Trophoblast cell (in vitro differentiated cells and primary cell): ENCODE data around the gene SH3GLB2.
"Not testable (repeated sequence)": the region's sequence is repeated elsewhere in the genome, so short reads cannot be mapped to it uniquely, and the experiment has no call there.

Experiments
- DNase-seq, 2 donors: peaks; one replicate each; pipeline ENCODE4 v3.0.0-alpha.2; 2016
- H2AFZ ChIP-seq: 2 replicates; pipeline ENCODE4 v1.6.1; 2013; ENCODE audit warnings: low read length, moderate library complexity, mild to moderate bottlenecking; ENCODE audit not compliant: insufficient read depth, poor library complexity
- H2AK5ac ChIP-seq: 2 replicates; pipeline ENCODE4 v1.6.1; 2013; ENCODE audit warnings: mild to moderate bottlenecking, low read length
- H2BK120ac ChIP-seq: 2 replicates; pipeline ENCODE4 v1.6.1; 2013; ENCODE audit warnings: low read length, mild to moderate bottlenecking, moderate library complexity; ENCODE audit not compliant: insufficient read depth, poor library complexity
- H2BK12ac ChIP-seq: 2 replicates; pipeline ENCODE4 v1.6.1; 2013; ENCODE audit warnings: mild to moderate bottlenecking, low read length, moderate library complexity
- H2BK5ac ChIP-seq: 2 replicates; pipeline ENCODE4 v1.6.1; 2013; ENCODE audit warnings: low read length, low read depth, moderate library complexity, mild to moderate bottlenecking; ENCODE audit not compliant: poor library complexity
- H3K14ac ChIP-seq: 2 replicates; pipeline ENCODE4 v1.6.1; 2013; ENCODE audit warnings: mild to moderate bottlenecking, low read length
- H3K18ac ChIP-seq: 2 replicates; pipeline ENCODE4 v1.6.1; 2013; ENCODE audit warnings: mild to moderate bottlenecking, low read length
- H3K23ac ChIP-seq: 2 replicates; pipeline ENCODE4 v1.6.1; 2013; ENCODE audit warnings: low read length
- H3K27ac ChIP-seq: 2 replicates; pipeline ENCODE4 v1.5.1; 2013; ENCODE audit warnings: low read depth, mild to moderate bottlenecking, inconsistent platforms, low read length, moderate library complexity
- H3K27me3 ChIP-seq: 2 replicates; pipeline ENCODE4 v1.6.1; 2013; ENCODE audit warnings: inconsistent platforms, mild to moderate bottlenecking, low read length, moderate library complexity; ENCODE audit not compliant: insufficient read depth
- H3K36me3 ChIP-seq, 2 experiments: 1 replicate in 1 of 2; 2 replicates in 1 of 2; pipeline ENCODE4 v1.6.1; 2013; ENCODE audit warnings: low read length in 2 of 2, mild to moderate bottlenecking in 2 of 2, moderate library complexity in 1 of 2; ENCODE audit not compliant: insufficient read depth in 2 of 2, control insufficient read depth in 1 of 2
- H3K4ac ChIP-seq: 2 replicates; pipeline ENCODE4 v1.6.1; 2013; ENCODE audit warnings: low read depth, mild to moderate bottlenecking, low read length, moderate library complexity
- H3K4me1 ChIP-seq, 2 experiments: 1 replicate in 1 of 2; 2 replicates in 1 of 2; pipeline ENCODE4 v1.6.1; 2013; ENCODE audit warnings: low read length in 2 of 2, mild to moderate bottlenecking in 2 of 2, moderate library complexity in 1 of 2; ENCODE audit not compliant: insufficient read depth in 2 of 2, control insufficient read depth in 1 of 2
- H3K4me2 ChIP-seq: 2 replicates; pipeline ENCODE4 v1.6.1; 2013; ENCODE audit warnings: inconsistent platforms, mild to moderate bottlenecking, low read length, moderate library complexity
- H3K4me3 ChIP-seq: 2 replicates; pipeline ENCODE4 v1.5.1; 2013; ENCODE audit warnings: mild to moderate bottlenecking, low read depth, low read length, inconsistent platforms
- H3K79me1 ChIP-seq: one replicate; pipeline ENCODE4 v1.6.1; 2013; ENCODE audit warnings: low read length
- H3K79me2 ChIP-seq: 2 replicates; pipeline ENCODE4 v1.6.1; 2013; ENCODE audit warnings: low read length, mild to moderate bottlenecking; ENCODE audit not compliant: control insufficient read depth, insufficient read depth, poor library complexity
- H3K9ac ChIP-seq: 2 replicates; pipeline ENCODE4 v1.6.1; 2013; ENCODE audit warnings: mild to moderate bottlenecking, low read length
- H3K9me3 ChIP-seq: 2 replicates; pipeline ENCODE4 v1.6.1; 2013; ENCODE audit warnings: low read depth, mild to moderate bottlenecking, control low read depth, inconsistent platforms, low read length; ENCODE audit not compliant: insufficient read depth
- H4K12ac ChIP-seq: 2 replicates; pipeline ENCODE4 v1.6.1; 2013; ENCODE audit warnings: low read depth, mild to moderate bottlenecking, low read length, moderate library complexity
- H4K8ac ChIP-seq: 2 replicates; pipeline ENCODE4 v1.6.1; 2013; ENCODE audit warnings: low read depth, mild to moderate bottlenecking, low read length, moderate library complexity
- H4K91ac ChIP-seq: one replicate; pipeline ENCODE4 v1.6.1; 2013; ENCODE audit warnings: low read depth, mild to moderate bottlenecking, low read length, moderate library complexity
- WGBS: extraction: QIAGEN DNeasy Blood & Tissue Kit; methylation state at CpG from one replicate; pipeline ENCODE4 v1.1.7; 2013; ENCODE audit warnings: missing lambda C conversion rate; ENCODE audit not compliant: insufficient read length, insufficient coverage; ENCODE audit errors: extremely low coverage; 5-methylcytosine and 5-hydroxymethylcytosine counted together

The SH3GLB2 gene

GRCh38 chr9:128972956-128973355 lies 55.2 kb downstream of the SH3GLB2 start:
- Histone ChIP-seq H4K8ac (no peak overlapping the region), H3K79me2 (no peaks in the 10 kb centered on the region), H3K27ac (no peak overlapping the region), H4K12ac (no peak overlapping the region), H3K9ac (no peak overlapping the region), H3K36me3 (peaks cover 40 to 41% of the 10 kb centered on the region in 2 experiments), H3K9me3 (no peaks in the 10 kb centered on the region), H3K4me3 (no peak overlapping the region), H3K27me3 (no peaks in the 10 kb centered on the region), H3K4ac (no peak overlapping the region), H3K79me1 (no peaks in the 10 kb centered on the region), H3K4me2 (no peak overlapping the region), H3K4me1 (no peaks in the 10 kb centered on the region), H2BK120ac (no peak overlapping the region), H2BK12ac (no peak overlapping the region), H2AFZ (no peak overlapping the region), H3K23ac (no peak overlapping the region), H3K18ac (no peak overlapping the region), H2AK5ac (no peak overlapping the region), H4K91ac (no peak overlapping the region), H2BK5ac (no peak overlapping the region), H3K14ac (no peak overlapping the region)
- DNase-seq, result no peak
- WGBS, result no CpG with 5 or more reads among the region's 4 CpGs

GRCh38 chr9:128969491-128969890 lies 58.6 kb downstream of the SH3GLB2 start:
- no peaks in the 10 kb centered on the region for H3K9me3 ChIP-seq
- WGBS, result no CpG with 5 or more reads among the region's 5 CpGs
- H3K27me3 ChIP-seq, result no peaks in the 10 kb centered on the region
- H2BK5ac ChIP-seq, result no peak overlapping the region
- H3K4me1 ChIP-seq, result no peaks in the 10 kb centered on the region
- no peak overlapping the region for H2BK120ac ChIP-seq
- H3K4ac ChIP-seq, result no peak overlapping the region
- no peak overlapping the region for H2BK12ac ChIP-seq
- H3K18ac ChIP-seq, result no peak overlapping the region
- H4K91ac ChIP-seq, result no peak overlapping the region
- peaks cover 23 to 25% of the 10 kb centered on the region in 2 experiments for H3K36me3 ChIP-seq
- no peak overlapping the region for H3K4me3 ChIP-seq
- no peak overlapping the region for H4K12ac ChIP-seq
- H2AFZ ChIP-seq, result no peak overlapping the region
- H3K9ac ChIP-seq, result no peak overlapping the region
- H3K79me2 ChIP-seq, result no peaks in the 10 kb centered on the region
- no peak overlapping the region for H3K4me2 ChIP-seq
- DNase-seq, result no peak
- H2AK5ac ChIP-seq, result no peak overlapping the region
- no peak overlapping the region for H3K27ac ChIP-seq
- no peaks in the 10 kb centered on the region for H3K79me1 ChIP-seq
- no peak overlapping the region for H4K8ac ChIP-seq
- no peak overlapping the region for H3K23ac ChIP-seq
- no peak overlapping the region for H3K14ac ChIP-seq

- H4K12ac ChIP-seq, H3K27me3 ChIP-seq, H3K4me1 ChIP-seq, H2BK5ac ChIP-seq, DNase-seq, H3K4me2 ChIP-seq, H3K79me1 ChIP-seq, H3K9me3 ChIP-seq, H2AFZ ChIP-seq, H2BK12ac ChIP-seq, H4K8ac ChIP-seq, H3K18ac ChIP-seq, H3K4ac ChIP-seq, H2AK5ac ChIP-seq, H3K27ac ChIP-seq, H3K4me3 ChIP-seq, H3K79me2 ChIP-seq, H4K91ac ChIP-seq, H3K23ac ChIP-seq, H3K14ac ChIP-seq, H2BK120ac ChIP-seq, H3K9ac ChIP-seq: not testable (repeated sequence)
- H3K36me3 ChIP-seq, result peaks cover 12 to 22% of the 10 kb centered on the region in 2 experiments
- WGBS, result no CpG with 5 or more reads among the region's 9 CpGs
Observed at GRCh38 chr9:128961403-128961802, 66.7 kb downstream of the SH3GLB2 start.
